ENCODE results near the gene TXNIP. TPM values are rescaled to one million over a fixed set of nuclear protein-coding genes. Genes with fewer than 3 reads are reported as not detected.

Gene TXNIP
- total RNA-seq, 3 donors from 2014 or later (not counting 1 experiment from before 2014, with no cell fraction given), result 984 to 1,724 (median 1,422) TPM

DNA sequence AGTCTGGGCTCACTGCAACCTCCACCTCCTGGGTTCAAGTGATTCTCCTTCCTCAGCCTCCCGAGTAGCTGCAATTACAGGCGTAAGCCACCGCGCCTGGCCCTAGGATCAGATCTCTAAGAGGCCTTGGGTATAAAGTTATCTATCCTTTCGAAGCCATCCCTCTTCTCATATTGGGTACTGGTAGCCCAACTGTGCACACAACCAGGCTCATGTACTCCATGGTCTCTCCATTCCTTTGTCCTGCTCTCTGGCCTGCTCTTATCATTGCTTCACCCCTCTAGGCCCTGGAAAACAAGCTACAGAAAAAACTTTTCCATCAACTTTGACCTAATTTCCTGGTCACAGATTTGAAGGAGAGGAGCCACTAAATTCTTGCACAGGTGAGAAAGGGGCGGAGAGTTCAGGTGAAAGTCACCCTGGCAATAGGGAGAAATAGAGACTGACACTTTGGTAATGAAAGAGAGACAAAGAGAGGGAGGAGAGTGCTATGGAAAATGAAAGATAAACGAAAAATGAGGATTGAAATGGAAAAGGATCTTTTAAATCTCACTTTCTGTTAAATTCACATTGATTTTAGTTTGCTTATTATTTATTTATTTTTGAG, 6.0 kb downstream of the TXNIP start:
- TF ChIP-seq, protein P1, sequence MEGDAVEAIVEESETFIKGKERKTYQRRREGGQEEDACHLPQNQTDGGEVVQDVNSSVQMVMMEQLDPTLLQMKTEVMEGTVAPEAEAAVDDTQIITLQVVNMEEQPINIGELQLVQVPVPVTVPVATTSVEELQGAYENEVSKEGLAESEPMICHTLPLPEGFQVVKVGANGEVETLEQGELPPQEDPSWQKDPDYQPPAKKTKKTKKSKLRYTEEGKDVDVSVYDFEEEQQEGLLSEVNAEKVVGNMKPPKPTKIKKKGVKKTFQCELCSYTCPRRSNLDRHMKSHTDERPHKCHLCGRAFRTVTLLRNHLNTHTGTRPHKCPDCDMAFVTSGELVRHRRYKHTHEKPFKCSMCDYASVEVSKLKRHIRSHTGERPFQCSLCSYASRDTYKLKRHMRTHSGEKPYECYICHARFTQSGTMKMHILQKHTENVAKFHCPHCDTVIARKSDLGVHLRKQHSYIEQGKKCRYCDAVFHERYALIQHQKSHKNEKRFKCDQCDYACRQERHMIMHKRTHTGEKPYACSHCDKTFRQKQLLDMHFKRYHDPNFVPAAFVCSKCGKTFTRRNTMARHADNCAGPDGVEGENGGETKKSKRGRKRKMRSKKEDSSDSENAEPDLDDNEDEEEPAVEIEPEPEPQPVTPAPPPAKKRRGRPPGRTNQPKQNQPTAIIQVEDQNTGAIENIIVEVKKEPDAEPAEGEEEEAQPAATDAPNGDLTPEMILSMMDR (IDR thresholded peaks at IDR 0.05), result no peak
- Mint-ChIP-seq H3K4me1 (peaks cover 63 to 70% of the 10 kb centered on the region in 2 donors), H3K27me3 (ENCODE audit: low read depth in 2 of 2) (no peaks in the 10 kb centered on the region), H3K4me3 (peak overlapping the region; percentile 97), H3K9me3 (no peaks in the 10 kb centered on the region), H3K27ac (peak overlapping the region; percentile 97 to 99), H3K36me3 (peaks cover 36% of the 10 kb centered on the region)
- no peak overlapping the region for H3K4me3 ChIP-seq (ENCODE audit: low read length)
- DNase-seq, result peak in 1 of 2 donors; percentile 39
- ATAC-seq, result no peak
- no peaks in the 10 kb centered on the region for H3K9me3 ChIP-seq (ENCODE audit: control insufficient read depth, insufficient read depth, low read length)
- WGBS (ENCODE audit: insufficient coverage), result 97% methylated on average over 6 of the region's 7 CpGs
- no peak overlapping the region for H3K27ac ChIP-seq (ENCODE audit: low read length)
- H3K36me3 ChIP-seq (ENCODE audit: control insufficient read depth, insufficient read depth, low read length), result peaks cover 37% of the 10 kb centered on the region
- peaks cover 30% of the 10 kb centered on the region for H3K4me1 ChIP-seq (ENCODE audit: control insufficient read depth, insufficient read depth, low read length)
- intact Hi-C loops (cut with micrococcal nuclease), result no loop called here
- H3K27me3 ChIP-seq (ENCODE audit: control insufficient read depth, insufficient read depth, low read length), result no peaks in the 10 kb centered on the region

DNA sequence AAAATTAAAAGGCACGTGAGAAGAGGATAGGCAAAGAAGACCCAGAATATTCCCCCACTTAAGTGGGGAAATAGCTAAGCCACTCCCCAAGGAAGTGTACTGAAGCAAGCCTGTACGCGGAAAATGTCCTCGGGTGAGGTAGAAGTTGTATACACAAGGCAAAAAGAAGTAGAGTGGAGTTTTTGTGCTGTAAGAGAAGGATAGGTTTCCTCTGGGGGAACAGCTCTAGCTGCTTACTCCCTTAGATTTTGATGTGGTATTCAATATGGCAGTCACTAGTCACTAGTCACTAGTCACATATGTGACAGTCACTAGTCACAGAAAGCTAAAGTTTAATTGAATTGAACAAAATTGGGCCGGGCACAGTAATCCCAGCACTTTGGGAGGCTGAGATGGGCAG, 7.6 kb downstream of the TXNIP start:
- WGBS (ENCODE audit: insufficient coverage), result 59% methylated on average over 4 of the region's 5 CpGs
- TF ChIP-seq, protein P1 (IDR thresholded peaks at IDR 0.05), result no peak
- peaks cover 62 to 66% of the 10 kb centered on the region in 2 donors for H3K4me1 Mint-ChIP-seq
- peak overlapping the region; percentile 63 to 79 for H3K27ac Mint-ChIP-seq
- peaks cover 20% of the 10 kb centered on the region for H3K36me3 Mint-ChIP-seq
- Histone ChIP-seq H3K4me3 (ENCODE audit: low read length) (no peak overlapping the region), H3K27me3 (ENCODE audit: control insufficient read depth, insufficient read depth, low read length) (no peaks in the 10 kb centered on the region), H3K36me3 (ENCODE audit: control insufficient read depth, insufficient read depth, low read length) (peaks cover 21% of the 10 kb centered on the region), H3K27ac (ENCODE audit: low read length) (peak overlapping the region; percentile 16), H3K9me3 (ENCODE audit: control insufficient read depth, insufficient read depth, low read length) (no peaks in the 10 kb centered on the region), H3K4me1 (ENCODE audit: control insufficient read depth, insufficient read depth, low read length) (peaks cover 39% of the 10 kb centered on the region)
- peak in 1 of 3 donors; percentile 24 for ATAC-seq
- H3K9me3 Mint-ChIP-seq, result no peaks in the 10 kb centered on the region
- no peaks in the 10 kb centered on the region for H3K27me3 Mint-ChIP-seq (ENCODE audit: low read depth in 2 of 2)
- H3K4me3 Mint-ChIP-seq, result no peak overlapping the region
- DNase-seq, result peak in 1 of 2 donors; percentile 58
- intact Hi-C loops (cut with micrococcal nuclease), result no loop called here

DNA sequence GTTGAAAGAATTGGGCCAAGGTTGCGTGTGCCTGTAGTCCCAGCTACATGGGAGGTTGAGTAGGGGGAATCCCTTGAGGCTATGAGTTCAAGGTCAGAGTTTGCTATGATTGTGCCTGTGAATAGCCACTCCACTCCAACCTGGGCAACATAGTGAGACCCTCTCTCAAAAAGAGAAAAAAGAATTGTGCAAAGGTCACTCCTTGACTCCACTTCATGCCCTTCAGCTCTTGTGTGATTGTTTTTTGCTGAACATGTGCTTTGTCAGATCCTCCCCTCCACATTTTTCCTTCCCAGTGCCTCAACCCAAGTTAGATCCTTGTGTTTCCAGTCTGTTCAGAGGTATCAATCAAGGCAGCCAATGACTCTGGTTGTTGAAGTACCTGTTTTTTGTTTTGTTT, 8.5 kb downstream of the TXNIP start:
- peaks cover 13% of the 10 kb centered on the region for H3K36me3 ChIP-seq (ENCODE audit: control insufficient read depth, insufficient read depth, low read length)
- Mint-ChIP-seq H3K4me3 (peak overlapping the region; percentile 37), H3K27ac (peak overlapping the region; percentile 63 to 79), H3K36me3 (peaks cover 12% of the 10 kb centered on the region), H3K27me3 (ENCODE audit: low read depth in 2 of 2) (no peaks in the 10 kb centered on the region), H3K9me3 (no peaks in the 10 kb centered on the region), H3K4me1 (peaks cover 53 to 65% of the 10 kb centered on the region in 2 donors)
- no CpG with 5 or more reads among the region's 1 CpG for WGBS (ENCODE audit: insufficient coverage)
- no peak overlapping the region for H3K4me3 ChIP-seq (ENCODE audit: low read length)
- no peaks in the 10 kb centered on the region for H3K27me3 ChIP-seq (ENCODE audit: control insufficient read depth, insufficient read depth, low read length)
- DNase-seq, result peak in 1 of 2 donors; percentile 12
- H3K27ac ChIP-seq (ENCODE audit: low read length), result peak overlapping the region; percentile 13
- no peak for ATAC-seq
- TF ChIP-seq, protein P1 (IDR thresholded peaks at IDR 0.05), result no peak
- intact Hi-C loops (cut with micrococcal nuclease), result no loop called here
- peaks cover 41% of the 10 kb centered on the region for H3K4me1 ChIP-seq (ENCODE audit: control insufficient read depth, insufficient read depth, low read length)
- no peaks in the 10 kb centered on the region for H3K9me3 ChIP-seq (ENCODE audit: control insufficient read depth, insufficient read depth, low read length)

DNA sequence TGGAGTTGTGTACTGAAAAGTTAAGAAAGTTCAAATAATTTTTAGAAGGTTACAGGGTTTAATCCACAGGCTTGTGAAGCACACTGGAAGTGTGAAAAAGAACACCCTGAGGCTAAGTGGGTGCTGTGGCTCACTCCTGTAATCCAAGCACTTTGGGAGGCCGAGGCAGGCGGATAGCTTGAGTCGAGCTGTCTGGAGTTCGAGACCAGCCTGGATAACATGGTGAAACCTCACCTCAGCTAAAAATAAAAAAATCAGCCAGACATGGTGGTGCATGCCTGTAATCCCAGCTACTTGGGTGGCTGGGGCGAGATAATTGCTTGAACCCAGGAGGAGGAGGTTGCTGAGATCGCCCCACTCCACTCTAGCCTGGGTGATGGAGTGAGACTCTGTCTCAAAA, 9.8 kb downstream of the TXNIP start:
- peaks cover 40 to 65% of the 10 kb centered on the region in 2 donors for H3K4me1 Mint-ChIP-seq
- Histone ChIP-seq H3K27ac (ENCODE audit: low read length) (no peak overlapping the region), H3K9me3 (ENCODE audit: control insufficient read depth, insufficient read depth, low read length) (no peaks in the 10 kb centered on the region), H3K27me3 (ENCODE audit: control insufficient read depth, insufficient read depth, low read length) (no peaks in the 10 kb centered on the region), H3K4me3 (ENCODE audit: low read length) (no peak overlapping the region), H3K36me3 (ENCODE audit: control insufficient read depth, insufficient read depth, low read length) (no peaks in the 10 kb centered on the region), H3K4me1 (ENCODE audit: control insufficient read depth, insufficient read depth, low read length) (peaks cover 38% of the 10 kb centered on the region)
- no peaks in the 10 kb centered on the region for H3K27me3 Mint-ChIP-seq (ENCODE audit: low read depth in 2 of 2)
- no peak overlapping the region for H3K4me3 Mint-ChIP-seq
- TF ChIP-seq, protein P1 (IDR thresholded peaks at IDR 0.05), result no peak
- H3K36me3 Mint-ChIP-seq, result peaks cover 2% of the 10 kb centered on the region
- intact Hi-C loops (cut with micrococcal nuclease), result no loop called here
- H3K9me3 Mint-ChIP-seq, result no peaks in the 10 kb centered on the region
- DNase-seq (no peak), ATAC-seq (no peak)
- peak overlapping the region in 1 of 2 donors; percentile 35 for H3K27ac Mint-ChIP-seq
- 96% methylated on average over 6 of the region's 6 CpGs for WGBS (ENCODE audit: insufficient coverage)

Measured in natural killer cell (primary cell).